ENCODE measurements around the gene NEK7. TPM values are rescaled to one million over a fixed set of nuclear protein-coding genes. Genes with fewer than 3 reads are reported as not detected.

NEK7 gene
- total and polyA plus RNA-seq, 9 of the 15 experiments (the other 6 are each of a cell fraction or from before 2014, with no cell fraction given): 8.5 to 37.3 (median 27.7) TPM

DNA sequence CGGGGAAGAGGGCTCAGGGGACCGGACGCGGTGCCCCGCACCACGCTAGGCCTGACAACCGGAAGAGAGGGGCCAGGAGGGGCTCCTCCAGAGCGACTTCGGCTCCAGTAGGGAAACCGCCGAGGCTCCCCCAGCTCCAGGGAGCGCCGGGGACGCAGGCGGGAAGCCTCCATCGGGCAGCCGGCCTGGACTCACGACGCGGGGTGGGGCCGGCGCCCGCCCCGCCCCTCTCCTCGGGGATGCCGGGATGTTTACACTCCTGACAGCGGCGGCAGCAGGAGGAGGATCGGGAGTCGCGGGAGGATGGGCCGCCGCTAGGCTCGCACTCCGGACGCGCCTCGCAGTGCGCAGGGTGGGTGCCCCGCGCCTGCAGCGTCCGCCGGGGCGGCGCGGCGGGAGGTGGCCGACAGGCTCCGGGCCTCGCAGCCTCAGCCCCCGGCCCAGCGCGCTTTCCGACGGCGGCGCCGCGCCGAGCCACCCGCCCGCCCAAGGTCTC lies at the start of gene NEK7 (continued):
- TF ChIP-seq, protein P1, sequence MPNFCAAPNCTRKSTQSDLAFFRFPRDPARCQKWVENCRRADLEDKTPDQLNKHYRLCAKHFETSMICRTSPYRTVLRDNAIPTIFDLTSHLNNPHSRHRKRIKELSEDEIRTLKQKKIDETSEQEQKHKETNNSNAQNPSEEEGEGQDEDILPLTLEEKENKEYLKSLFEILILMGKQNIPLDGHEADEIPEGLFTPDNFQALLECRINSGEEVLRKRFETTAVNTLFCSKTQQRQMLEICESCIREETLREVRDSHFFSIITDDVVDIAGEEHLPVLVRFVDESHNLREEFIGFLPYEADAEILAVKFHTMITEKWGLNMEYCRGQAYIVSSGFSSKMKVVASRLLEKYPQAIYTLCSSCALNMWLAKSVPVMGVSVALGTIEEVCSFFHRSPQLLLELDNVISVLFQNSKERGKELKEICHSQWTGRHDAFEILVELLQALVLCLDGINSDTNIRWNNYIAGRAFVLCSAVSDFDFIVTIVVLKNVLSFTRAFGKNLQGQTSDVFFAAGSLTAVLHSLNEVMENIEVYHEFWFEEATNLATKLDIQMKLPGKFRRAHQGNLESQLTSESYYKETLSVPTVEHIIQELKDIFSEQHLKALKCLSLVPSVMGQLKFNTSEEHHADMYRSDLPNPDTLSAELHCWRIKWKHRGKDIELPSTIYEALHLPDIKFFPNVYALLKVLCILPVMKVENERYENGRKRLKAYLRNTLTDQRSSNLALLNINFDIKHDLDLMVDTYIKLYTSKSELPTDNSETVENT (CRISPR knock-in tag; IDR thresholded peaks at IDR 0.05): peak; percentile 94
- TF ChIP-seq, protein P2, sequence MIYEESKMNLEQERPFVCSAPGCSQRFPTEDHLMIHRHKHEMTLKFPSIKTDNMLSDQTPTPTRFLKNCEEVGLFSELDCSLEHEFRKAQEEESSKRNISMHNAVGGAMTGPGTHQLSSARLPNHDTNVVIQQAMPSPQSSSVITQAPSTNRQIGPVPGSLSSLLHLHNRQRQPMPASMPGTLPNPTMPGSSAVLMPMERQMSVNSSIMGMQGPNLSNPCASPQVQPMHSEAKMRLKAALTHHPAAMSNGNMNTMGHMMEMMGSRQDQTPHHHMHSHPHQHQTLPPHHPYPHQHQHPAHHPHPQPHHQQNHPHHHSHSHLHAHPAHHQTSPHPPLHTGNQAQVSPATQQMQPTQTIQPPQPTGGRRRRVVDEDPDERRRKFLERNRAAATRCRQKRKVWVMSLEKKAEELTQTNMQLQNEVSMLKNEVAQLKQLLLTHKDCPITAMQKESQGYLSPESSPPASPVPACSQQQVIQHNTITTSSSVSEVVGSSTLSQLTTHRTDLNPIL (CRISPR knock-in tag; IDR thresholded peaks at IDR 0.05): no peak
- peak; percentile 65 for TF ChIP-seq CREM (IDR thresholded peaks at IDR 0.05; ENCODE audit: low read depth)
- TF ChIP-seq POLR2H (tag; IDR thresholded peaks at IDR 0.05; ENCODE audit: low read depth): peak; percentile 77
- TF ChIP-seq SMARCA4 (IDR thresholded peaks at IDR 0.05): no peak
- TF ChIP-seq FOSL1 (tag; conservative IDR thresholded peaks at IDR 0.05): no peak; the same call in 1 of the 2 replicates
- TF ChIP-seq TAF15 (IDR thresholded peaks at IDR 0.05; ENCODE audit: low read depth, low read length): no peak
- TF ChIP-seq ZNF57 (CRISPR knock-in tag; IDR thresholded peaks at IDR 0.05): no peak
- TF ChIP-seq JUND (IDR thresholded peaks at IDR 0.05; ENCODE audit: borderline replicate concordance, low read depth, low read length): peak; percentile 32
- TF ChIP-seq JUND (tag; IDR thresholded peaks at IDR 0.05; ENCODE audit: borderline replicate concordance, low read depth, low read length): no peak; the same call in 2 of the 3 replicates
- no peak for TF ChIP-seq NR2C2 (CRISPR knock-in tag; IDR thresholded peaks at IDR 0.05)
- TF ChIP-seq NR2C2 (tag; IDR thresholded peaks at IDR 0.05): 0 out of 2 replicates have a peak, but pooled peaks have one; percentile 41
- TF ChIP-seq, protein P3, sequence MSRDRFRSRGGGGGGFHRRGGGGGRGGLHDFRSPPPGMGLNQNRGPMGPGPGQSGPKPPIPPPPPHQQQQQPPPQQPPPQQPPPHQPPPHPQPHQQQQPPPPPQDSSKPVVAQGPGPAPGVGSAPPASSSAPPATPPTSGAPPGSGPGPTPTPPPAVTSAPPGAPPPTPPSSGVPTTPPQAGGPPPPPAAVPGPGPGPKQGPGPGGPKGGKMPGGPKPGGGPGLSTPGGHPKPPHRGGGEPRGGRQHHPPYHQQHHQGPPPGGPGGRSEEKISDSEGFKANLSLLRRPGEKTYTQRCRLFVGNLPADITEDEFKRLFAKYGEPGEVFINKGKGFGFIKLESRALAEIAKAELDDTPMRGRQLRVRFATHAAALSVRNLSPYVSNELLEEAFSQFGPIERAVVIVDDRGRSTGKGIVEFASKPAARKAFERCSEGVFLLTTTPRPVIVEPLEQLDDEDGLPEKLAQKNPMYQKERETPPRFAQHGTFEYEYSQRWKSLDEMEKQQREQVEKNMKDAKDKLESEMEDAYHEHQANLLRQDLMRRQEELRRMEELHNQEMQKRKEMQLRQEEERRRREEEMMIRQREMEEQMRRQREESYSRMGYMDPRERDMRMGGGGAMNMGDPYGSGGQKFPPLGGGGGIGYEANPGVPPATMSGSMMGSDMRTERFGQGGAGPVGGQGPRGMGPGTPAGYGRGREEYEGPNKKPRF (IDR thresholded peaks at IDR 0.05; ENCODE audit: low read depth, low read length): no peak
- no peak for TF ChIP-seq STAG1 (CRISPR knock-in tag; IDR thresholded peaks at IDR 0.05; ENCODE audit: borderline replicate concordance)
- TF ChIP-seq OTX1 (CRISPR knock-in tag; IDR thresholded peaks at IDR 0.05): no peak
- TF ChIP-seq, protein P4, sequence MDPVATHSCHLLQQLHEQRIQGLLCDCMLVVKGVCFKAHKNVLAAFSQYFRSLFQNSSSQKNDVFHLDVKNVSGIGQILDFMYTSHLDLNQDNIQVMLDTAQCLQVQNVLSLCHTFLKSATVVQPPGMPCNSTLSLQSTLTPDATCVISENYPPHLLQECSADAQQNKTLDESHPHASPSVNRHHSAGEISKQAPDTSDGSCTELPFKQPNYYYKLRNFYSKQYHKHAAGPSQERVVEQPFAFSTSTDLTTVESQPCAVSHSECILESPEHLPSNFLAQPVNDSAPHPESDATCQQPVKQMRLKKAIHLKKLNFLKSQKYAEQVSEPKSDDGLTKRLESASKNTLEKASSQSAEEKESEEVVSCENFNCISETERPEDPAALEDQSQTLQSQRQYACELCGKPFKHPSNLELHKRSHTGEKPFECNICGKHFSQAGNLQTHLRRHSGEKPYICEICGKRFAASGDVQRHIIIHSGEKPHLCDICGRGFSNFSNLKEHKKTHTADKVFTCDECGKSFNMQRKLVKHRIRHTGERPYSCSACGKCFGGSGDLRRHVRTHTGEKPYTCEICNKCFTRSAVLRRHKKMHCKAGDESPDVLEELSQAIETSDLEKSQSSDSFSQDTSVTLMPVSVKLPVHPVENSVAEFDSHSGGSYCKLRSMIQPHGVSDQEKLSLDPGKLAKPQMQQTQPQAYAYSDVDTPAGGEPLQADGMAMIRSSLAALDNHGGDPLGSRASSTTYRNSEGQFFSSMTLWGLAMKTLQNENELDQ (CRISPR knock-in tag; IDR thresholded peaks at IDR 0.05; ENCODE audit: borderline replicate concordance): no peak
- TF ChIP-seq ILF3 (IDR thresholded peaks at IDR 0.05; ENCODE audit: borderline replicate concordance): no peak
- TF ChIP-seq, protein P5, sequence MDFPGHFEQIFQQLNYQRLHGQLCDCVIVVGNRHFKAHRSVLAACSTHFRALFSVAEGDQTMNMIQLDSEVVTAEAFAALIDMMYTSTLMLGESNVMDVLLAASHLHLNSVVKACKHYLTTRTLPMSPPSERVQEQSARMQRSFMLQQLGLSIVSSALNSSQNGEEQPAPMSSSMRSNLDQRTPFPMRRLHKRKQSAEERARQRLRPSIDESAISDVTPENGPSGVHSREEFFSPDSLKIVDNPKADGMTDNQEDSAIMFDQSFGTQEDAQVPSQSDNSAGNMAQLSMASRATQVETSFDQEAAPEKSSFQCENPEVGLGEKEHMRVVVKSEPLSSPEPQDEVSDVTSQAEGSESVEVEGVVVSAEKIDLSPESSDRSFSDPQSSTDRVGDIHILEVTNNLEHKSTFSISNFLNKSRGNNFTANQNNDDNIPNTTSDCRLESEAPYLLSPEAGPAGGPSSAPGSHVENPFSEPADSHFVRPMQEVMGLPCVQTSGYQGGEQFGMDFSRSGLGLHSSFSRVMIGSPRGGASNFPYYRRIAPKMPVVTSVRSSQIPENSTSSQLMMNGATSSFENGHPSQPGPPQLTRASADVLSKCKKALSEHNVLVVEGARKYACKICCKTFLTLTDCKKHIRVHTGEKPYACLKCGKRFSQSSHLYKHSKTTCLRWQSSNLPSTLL (IDR thresholded peaks at IDR 0.05): no peak
- no peak for TF ChIP-seq ZNF165 (CRISPR knock-in tag; IDR thresholded peaks at IDR 0.05; ENCODE audit: borderline replicate concordance)
